Measurements from ENCODE around the gene ANKRD50.
A peak's percentile ranks its signal among the peaks of the same experiment; 100 is the strongest.

Gene ANKRD50

DNA sequence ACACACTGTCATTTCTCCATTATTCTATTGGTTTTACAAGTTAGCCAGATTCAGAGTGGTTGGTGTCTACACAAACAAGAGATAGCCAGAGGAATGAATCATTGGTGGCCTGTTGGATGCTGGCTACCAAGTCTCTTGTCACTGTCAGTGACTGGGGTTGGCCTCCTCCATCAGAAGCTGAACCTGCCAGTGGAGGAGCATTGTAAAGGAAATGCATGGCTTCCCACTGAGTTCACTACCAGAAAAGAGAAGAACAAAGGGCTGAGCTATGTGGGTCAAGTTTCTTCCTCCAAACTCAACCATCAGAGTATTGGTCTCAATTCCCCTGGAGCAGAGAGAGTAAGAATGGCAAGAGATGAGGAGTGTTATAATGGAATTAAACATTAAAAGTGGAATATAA lies 26.5 kb upstream of the ANKRD50 start:
- no peak overlapping the region for H3K27ac ChIP-seq (ENCODE audit: low read length)
- H3K9ac ChIP-seq (ENCODE audit: low read length in 2 of 2) = no peak overlapping the region
- no peaks in the 10 kb centered on the region for H3K4me1 ChIP-seq (ENCODE audit: control insufficient read depth, insufficient read depth, low read length)

DNA sequence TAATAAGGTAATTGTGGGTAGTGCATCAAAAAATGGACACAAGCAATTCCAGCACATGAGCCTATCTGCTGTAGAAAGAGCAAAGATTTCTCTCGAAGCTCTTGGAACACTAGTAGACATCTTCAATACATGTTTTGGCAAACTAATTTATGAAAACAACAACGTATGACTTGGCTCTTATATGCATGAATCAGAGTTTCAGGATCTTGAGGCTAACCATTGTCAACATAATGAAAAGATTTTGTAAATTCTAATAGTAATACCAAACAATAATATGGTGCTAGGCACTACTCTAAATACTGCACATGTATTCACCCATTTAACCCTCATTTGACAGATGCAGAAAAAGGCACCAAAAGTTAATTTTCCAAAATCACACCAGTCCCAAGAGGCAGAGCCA lies 25.1 kb upstream of the ANKRD50 start:
- H3K27me3 ChIP-seq (ENCODE audit: control insufficient read depth in 1 of 2, insufficient read depth in 2 of 2, low read length in 2 of 2) = no peaks in the 10 kb centered on the region
- H3K27ac ChIP-seq (ENCODE audit: low read length) = no peak overlapping the region
- no peak overlapping the region for H3K9ac ChIP-seq (ENCODE audit: low read length in 2 of 2)
- no peak overlapping the region for H3K4me3 ChIP-seq (ENCODE audit: low read length in 2 of 2)
- no peaks in the 10 kb centered on the region for H3K36me3 ChIP-seq (ENCODE audit: control insufficient read depth in 2 of 2, insufficient read depth in 2 of 2, low read length in 2 of 2)
- no peaks in the 10 kb centered on the region for H3K9me3 ChIP-seq (ENCODE audit: control insufficient read depth in 2 of 2, low read length in 2 of 2)
- no peaks in the 10 kb centered on the region for H3K4me1 ChIP-seq (ENCODE audit: control insufficient read depth, insufficient read depth, low read length)

More for the DNA sequence above, 26.5 kb upstream of the ANKRD50 start:
- Histone ChIP-seq H3K27me3 (ENCODE audit: control insufficient read depth in 1 of 2, insufficient read depth in 2 of 2, low read length in 2 of 2) (no peaks in the 10 kb centered on the region), H3K4me3 (ENCODE audit: low read length in 2 of 2) (no peak overlapping the region), H3K9me3 (ENCODE audit: control insufficient read depth in 2 of 2, low read length in 2 of 2) (no peaks in the 10 kb centered on the region), H3K36me3 (ENCODE audit: control insufficient read depth in 2 of 2, insufficient read depth in 2 of 2, low read length in 2 of 2) (no peaks in the 10 kb centered on the region)

- no peaks in the 10 kb centered on the region for H3K4me1 ChIP-seq (ENCODE audit: control insufficient read depth, insufficient read depth, low read length)
- H3K4me3 ChIP-seq (ENCODE audit: low read length in 2 of 2) = no peak overlapping the region
- no peaks in the 10 kb centered on the region for H3K27me3 ChIP-seq (ENCODE audit: control insufficient read depth in 1 of 2, insufficient read depth in 2 of 2, low read length in 2 of 2)
- H3K36me3 ChIP-seq (ENCODE audit: control insufficient read depth in 2 of 2, insufficient read depth in 2 of 2, low read length in 2 of 2) = no peaks in the 10 kb centered on the region
- H3K9ac ChIP-seq (ENCODE audit: low read length in 2 of 2) = no peak overlapping the region
- no peak overlapping the region for H3K27ac ChIP-seq (ENCODE audit: low read length)
- no peaks in the 10 kb centered on the region for H3K9me3 ChIP-seq (ENCODE audit: control insufficient read depth in 2 of 2, low read length in 2 of 2)
Measured at GRCh38 chr4:124736526-124736925, 24.0 kb upstream of the ANKRD50 start.

GRCh38 chr4:124727331-124727890 lies 14.9 kb upstream of the ANKRD50 start:
- H3K9me3 ChIP-seq (ENCODE audit: control insufficient read depth in 2 of 2, low read length in 2 of 2) = no peaks in the 10 kb centered on the region
- no peaks in the 10 kb centered on the region for H3K27me3 ChIP-seq (ENCODE audit: control insufficient read depth in 1 of 2, insufficient read depth in 2 of 2, low read length in 2 of 2)
- no peak overlapping the region for H3K9ac ChIP-seq (ENCODE audit: low read length in 2 of 2)
- no peak overlapping the region for H3K4me3 ChIP-seq (ENCODE audit: low read length in 2 of 2)
- H3K36me3 ChIP-seq (ENCODE audit: control insufficient read depth in 2 of 2, insufficient read depth in 2 of 2, low read length in 2 of 2) = no peaks in the 10 kb centered on the region
- no peak overlapping the region for H3K27ac ChIP-seq (ENCODE audit: low read length)
- H3K4me1 ChIP-seq (ENCODE audit: control insufficient read depth, insufficient read depth, low read length) = no peaks in the 10 kb centered on the region

DNA sequence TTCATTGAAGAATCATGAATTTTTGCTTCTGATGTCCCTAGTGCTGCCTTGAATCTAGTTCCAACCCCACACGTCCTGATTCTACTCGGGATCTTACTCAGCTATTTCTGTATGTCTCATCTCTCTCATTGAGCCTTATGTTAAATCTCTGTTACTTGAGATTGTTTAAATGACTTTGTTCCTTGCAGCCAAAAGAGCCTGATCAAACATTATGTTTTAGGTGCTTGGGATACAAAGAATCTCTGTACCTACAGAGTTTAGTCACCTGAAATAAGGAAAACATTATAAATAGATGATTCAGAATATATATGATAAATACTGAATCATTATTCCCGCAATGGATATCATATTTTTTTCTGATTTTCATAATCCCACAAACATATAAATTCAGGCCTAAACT lies 13.7 kb upstream of the ANKRD50 start:
- Histone ChIP-seq H3K4me1 (ENCODE audit: control insufficient read depth, insufficient read depth, low read length) (no peaks in the 10 kb centered on the region), H3K27ac (ENCODE audit: low read length) (no peak overlapping the region), H3K36me3 (ENCODE audit: control insufficient read depth in 2 of 2, insufficient read depth in 2 of 2, low read length in 2 of 2) (no peaks in the 10 kb centered on the region), H3K9me3 (ENCODE audit: control insufficient read depth in 2 of 2, low read length in 2 of 2) (no peaks in the 10 kb centered on the region), H3K27me3 (ENCODE audit: control insufficient read depth in 1 of 2, insufficient read depth in 2 of 2, low read length in 2 of 2) (no peaks in the 10 kb centered on the region), H3K9ac (ENCODE audit: low read length in 2 of 2) (no peak overlapping the region), H3K4me3 (ENCODE audit: low read length in 2 of 2) (no peak overlapping the region)

DNA sequence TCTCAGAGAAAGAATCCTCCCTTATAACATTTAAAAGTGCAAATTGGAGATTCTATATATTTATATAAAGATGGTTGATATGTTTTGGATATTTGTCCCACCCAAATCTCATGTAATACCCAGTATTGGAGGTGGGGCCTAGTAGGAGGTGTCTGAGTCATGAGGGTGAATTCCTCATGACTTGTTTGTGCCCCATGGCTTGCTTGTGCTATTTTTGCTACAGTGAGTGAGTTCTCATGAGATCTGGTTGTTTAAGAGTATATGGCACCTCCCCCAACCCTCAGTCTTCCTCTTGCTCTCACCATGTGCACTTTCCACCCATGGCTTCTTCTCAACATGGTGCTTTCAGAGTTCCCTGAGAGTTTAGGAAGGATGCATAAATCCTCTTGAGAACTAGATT lies 9.5 kb upstream of the ANKRD50 start:
- Histone ChIP-seq H3K4me3 (ENCODE audit: low read length in 2 of 2) (no peak overlapping the region), H3K4me1 (ENCODE audit: control insufficient read depth, insufficient read depth, low read length) (no peaks in the 10 kb centered on the region), H3K27ac (ENCODE audit: low read length) (no peak overlapping the region)

GRCh38 chr4:124717101-124717500 lies 4.6 kb upstream of the ANKRD50 start:
- H3K9me3 ChIP-seq (ENCODE audit: control insufficient read depth in 2 of 2, low read length in 2 of 2) = no peaks in the 10 kb centered on the region
- no peaks in the 10 kb centered on the region for H3K27me3 ChIP-seq (ENCODE audit: control insufficient read depth in 1 of 2, insufficient read depth in 2 of 2, low read length in 2 of 2)
- no peaks in the 10 kb centered on the region for H3K36me3 ChIP-seq (ENCODE audit: control insufficient read depth in 2 of 2, insufficient read depth in 2 of 2, low read length in 2 of 2)
- no peak overlapping the region for H3K4me3 ChIP-seq (ENCODE audit: low read length in 2 of 2)
- no peak overlapping the region for H3K9ac ChIP-seq (ENCODE audit: low read length in 2 of 2)
- H3K27ac ChIP-seq (ENCODE audit: low read length) = no peak overlapping the region
- no peaks in the 10 kb centered on the region for H3K4me1 ChIP-seq (ENCODE audit: control insufficient read depth, insufficient read depth, low read length)

More for the DNA sequence above, 9.5 kb upstream of the ANKRD50 start:
- H3K9me3 ChIP-seq (ENCODE audit: control insufficient read depth in 2 of 2, low read length in 2 of 2) = no peaks in the 10 kb centered on the region
- no peaks in the 10 kb centered on the region for H3K27me3 ChIP-seq (ENCODE audit: control insufficient read depth in 1 of 2, insufficient read depth in 2 of 2, low read length in 2 of 2)
- H3K9ac ChIP-seq (ENCODE audit: low read length in 2 of 2) = no peak overlapping the region
- H3K36me3 ChIP-seq (ENCODE audit: control insufficient read depth in 2 of 2, insufficient read depth in 2 of 2, low read length in 2 of 2) = no peaks in the 10 kb centered on the region

DNA sequence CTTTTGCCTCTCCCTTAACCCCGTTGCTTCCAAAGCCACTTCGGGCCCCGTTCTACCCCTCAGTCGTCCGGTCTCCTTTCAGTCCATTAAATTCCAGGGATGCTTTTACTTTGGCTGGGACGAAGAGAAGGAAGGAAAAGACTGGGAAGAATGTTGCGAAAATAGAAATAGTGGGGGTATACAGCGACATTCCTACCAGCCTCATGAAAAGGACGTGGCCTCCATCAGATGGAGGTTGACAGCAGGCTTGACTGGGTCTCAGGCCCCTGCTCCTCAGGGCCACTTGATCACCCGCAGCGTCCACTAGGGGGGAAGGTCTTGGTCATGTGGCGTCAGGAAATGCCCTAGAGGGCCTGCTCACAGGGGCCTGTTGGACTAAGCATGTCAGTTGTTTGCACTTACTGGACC lies 657 bp upstream of the ANKRD50 start:
- no peaks in the 10 kb centered on the region for H3K36me3 ChIP-seq (ENCODE audit: control insufficient read depth in 2 of 2, insufficient read depth in 2 of 2, low read length in 2 of 2)
- H3K4me1 ChIP-seq (ENCODE audit: control insufficient read depth, insufficient read depth, low read length) = peaks cover 7% of the 10 kb centered on the region
- H3K9ac ChIP-seq (ENCODE audit: low read length in 2 of 2) = peak overlapping the region; percentile 96 to 97
- no peaks in the 10 kb centered on the region for H3K9me3 ChIP-seq (ENCODE audit: control insufficient read depth in 2 of 2, low read length in 2 of 2)
- H3K27ac ChIP-seq (ENCODE audit: low read length) = peak overlapping the region; percentile 93
- H3K4me3 ChIP-seq (ENCODE audit: low read length in 2 of 2) = peak overlapping the region; percentile 87 to 88
- H3K27me3 ChIP-seq (ENCODE audit: control insufficient read depth in 1 of 2, insufficient read depth in 2 of 2, low read length in 2 of 2) = no peaks in the 10 kb centered on the region

- H3K4me3 ChIP-seq (ENCODE audit: low read length in 2 of 2) = peak overlapping the region; percentile 87
- no peaks in the 10 kb centered on the region for H3K9me3 ChIP-seq (ENCODE audit: control insufficient read depth in 2 of 2, low read length in 2 of 2)
- no peaks in the 10 kb centered on the region for H3K36me3 ChIP-seq (ENCODE audit: control insufficient read depth in 2 of 2, insufficient read depth in 2 of 2, low read length in 2 of 2)
- peaks cover 7% of the 10 kb centered on the region for H3K4me1 ChIP-seq (ENCODE audit: control insufficient read depth, insufficient read depth, low read length)
- H3K9ac ChIP-seq (ENCODE audit: low read length in 2 of 2) = peak overlapping the region; percentile 72 to 75
- H3K27me3 ChIP-seq (ENCODE audit: control insufficient read depth in 1 of 2, insufficient read depth in 2 of 2, low read length in 2 of 2) = no peaks in the 10 kb centered on the region
- H3K27ac ChIP-seq (ENCODE audit: low read length) = peak overlapping the region; percentile 78
Measured at GRCh38 chr4:124711471-124712371, 811 bp downstream of the ANKRD50 start.

GRCh38 chr4:124710911-124711310 lies 1.6 kb downstream of the ANKRD50 start:
- H3K9me3 ChIP-seq (ENCODE audit: control insufficient read depth in 2 of 2, low read length in 2 of 2) = no peaks in the 10 kb centered on the region
- no peaks in the 10 kb centered on the region for H3K36me3 ChIP-seq (ENCODE audit: control insufficient read depth in 2 of 2, insufficient read depth in 2 of 2, low read length in 2 of 2)
- H3K4me1 ChIP-seq (ENCODE audit: control insufficient read depth, insufficient read depth, low read length) = peaks cover 7% of the 10 kb centered on the region
- peak overlapping the region in 1 of 2 donors; percentile 72 for H3K9ac ChIP-seq (ENCODE audit: low read length in 2 of 2)
- H3K27ac ChIP-seq (ENCODE audit: low read length) = no peak overlapping the region
- no peaks in the 10 kb centered on the region for H3K27me3 ChIP-seq (ENCODE audit: control insufficient read depth in 1 of 2, insufficient read depth in 2 of 2, low read length in 2 of 2)
- peak overlapping the region; percentile 87 for H3K4me3 ChIP-seq (ENCODE audit: low read length in 2 of 2)

All from stomach smooth muscle (tissue), 2 donors.